HG03565 (cell line): ENCODE data around the gene DGKD.

Source experiments
- ATAC-seq: cut with Tn5 transposase; IDR thresholded peaks from one replicate; pipeline ENCODE4 v1.9.1; 2021; ENCODE audit warnings: mild to moderate bottlenecking, moderate library complexity; ENCODE audit not compliant: unreplicated experiment

The DGKD gene

DNA sequence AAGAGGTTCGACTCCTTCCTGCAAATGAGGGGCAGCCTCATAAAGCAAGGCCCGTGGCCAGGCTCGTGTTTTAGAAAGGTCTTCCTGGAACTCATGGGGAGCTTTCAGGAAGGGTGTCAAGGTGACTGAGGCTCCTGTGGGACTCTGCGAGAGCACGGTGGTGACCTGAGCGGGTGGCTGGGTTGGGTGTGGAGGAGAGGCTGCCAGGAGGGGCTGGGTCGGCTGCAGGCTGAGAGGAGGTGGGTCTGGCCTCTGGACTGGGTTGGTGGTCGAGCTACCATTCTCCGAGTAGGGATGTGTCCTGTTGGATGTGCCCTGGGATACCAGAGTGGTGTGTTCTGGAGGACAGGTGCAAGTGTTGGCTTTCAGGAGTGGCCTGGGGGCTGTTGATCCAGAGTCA is 86.4 kb downstream of the DGKD start:
- no peak for ATAC-seq

DNA sequence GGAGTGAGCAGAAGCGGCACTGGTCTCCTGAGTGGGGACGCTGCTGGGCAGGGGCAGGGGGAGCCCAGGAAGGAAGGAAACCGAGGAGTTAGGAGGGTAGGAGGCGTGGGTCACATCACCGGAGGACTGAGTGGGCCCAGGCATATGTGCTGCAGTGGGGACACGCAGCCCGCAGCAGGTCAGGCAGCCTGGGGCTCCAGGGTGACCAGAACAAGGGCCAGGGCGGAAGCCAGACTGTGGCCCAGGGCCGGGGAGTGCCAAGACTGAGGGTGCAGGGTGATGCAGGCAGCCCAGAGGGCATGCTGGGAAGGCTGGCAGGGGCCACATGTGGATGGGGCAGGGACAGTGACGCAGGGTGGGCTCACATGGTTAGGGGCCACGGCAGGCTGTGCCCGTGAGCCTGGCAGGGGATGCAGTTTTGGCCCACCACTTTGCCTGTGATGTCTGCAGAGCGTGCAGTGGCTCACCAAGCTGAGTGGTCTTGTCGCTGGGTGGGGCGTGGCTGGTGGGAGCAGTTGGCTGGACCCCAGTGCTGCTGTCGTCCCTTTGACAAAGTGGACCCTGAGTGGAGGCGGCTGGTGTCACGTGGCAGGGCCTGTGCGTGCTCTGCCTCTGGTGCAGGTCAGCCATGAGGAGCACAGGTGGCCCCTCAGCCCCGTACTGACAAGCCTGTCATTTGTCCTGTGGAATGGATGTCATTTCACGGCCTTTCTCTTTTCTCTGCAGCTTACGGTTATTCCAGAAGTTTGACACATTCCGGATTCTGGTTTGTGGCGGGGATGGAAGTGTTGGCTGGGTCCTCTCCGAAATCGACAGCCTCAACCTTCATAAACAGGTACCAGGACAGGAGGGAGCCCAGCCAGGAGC is 87.1 kb downstream of the DGKD start:
- no peak for ATAC-seq

DNA sequence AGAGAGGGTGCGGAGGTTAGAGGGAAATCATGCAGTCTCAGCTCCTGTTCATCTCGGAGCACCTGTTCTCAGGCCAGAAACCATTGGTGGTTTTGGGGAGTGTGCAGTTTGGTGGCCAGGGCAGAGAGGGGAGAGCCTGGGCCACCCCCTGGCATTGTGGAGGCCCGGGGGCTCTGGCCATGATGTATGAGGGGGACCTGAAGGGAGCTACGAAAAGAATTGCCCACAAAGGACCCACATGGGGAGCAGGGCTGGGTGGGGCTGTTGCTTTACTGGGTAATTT is 87.7 kb downstream of the DGKD start:
- no peak for ATAC-seq

DNA sequence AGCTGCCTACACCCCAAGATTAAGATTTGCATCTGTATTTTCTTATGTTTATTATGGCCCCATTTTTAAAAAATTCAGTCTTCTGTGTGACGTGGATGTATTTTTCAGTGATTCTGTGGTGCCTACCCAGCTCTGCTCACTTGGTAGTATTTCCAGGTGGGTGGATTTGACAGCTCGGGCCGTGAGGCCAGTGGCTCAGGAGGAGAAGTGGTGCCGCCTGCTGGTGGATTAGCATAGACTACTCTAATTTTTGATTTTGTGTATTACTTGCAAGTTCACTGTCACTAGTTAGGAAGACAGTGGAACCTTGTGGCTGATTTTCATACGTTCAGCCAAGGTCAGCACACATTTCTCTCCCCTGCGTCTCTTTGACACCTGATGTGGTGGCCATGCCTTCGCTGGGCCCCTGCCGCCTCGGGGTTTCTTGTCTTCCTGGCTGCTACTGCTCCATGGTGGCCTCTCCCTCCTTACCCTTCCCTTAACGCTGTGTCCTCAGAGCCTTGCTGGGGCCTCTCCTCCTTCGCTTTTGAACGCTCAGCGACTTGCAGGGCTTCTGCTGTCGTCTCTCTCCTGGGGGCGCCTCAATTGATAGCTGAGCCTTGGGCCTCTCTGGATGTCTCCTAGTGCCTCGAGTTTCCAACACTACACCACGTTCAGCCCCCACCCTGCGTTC is 89.4 kb downstream of the DGKD start:
- ATAC-seq: no peak

GRCh38 chr2:233444501-233444900 is 90.2 kb downstream of the DGKD start:
- no peak for ATAC-seq

- no peak for ATAC-seq
These were observed 91.0 kb downstream of the DGKD start for GRCh38 chr2:233445152-233445830.

DNA sequence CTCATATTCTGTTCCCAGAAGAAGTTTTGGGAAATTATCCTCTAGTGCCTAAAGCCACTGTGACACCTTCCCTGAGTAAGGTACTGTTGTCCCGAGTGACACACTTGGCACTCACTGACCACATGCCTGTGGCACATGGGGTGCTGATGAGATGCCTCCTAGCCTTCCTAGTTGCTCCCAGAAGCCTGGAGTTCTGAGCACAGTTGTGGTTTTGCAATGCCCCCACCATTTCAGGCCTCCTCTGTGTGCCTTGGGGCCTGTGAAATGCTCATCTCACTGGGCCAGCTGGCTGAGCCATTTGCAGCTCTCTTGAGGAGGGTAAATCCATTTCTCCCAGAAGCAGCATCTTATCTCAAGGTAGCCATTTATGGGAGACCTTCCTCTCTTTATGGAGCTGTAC is 91.8 kb downstream of the DGKD start:
- no peak for ATAC-seq

DNA sequence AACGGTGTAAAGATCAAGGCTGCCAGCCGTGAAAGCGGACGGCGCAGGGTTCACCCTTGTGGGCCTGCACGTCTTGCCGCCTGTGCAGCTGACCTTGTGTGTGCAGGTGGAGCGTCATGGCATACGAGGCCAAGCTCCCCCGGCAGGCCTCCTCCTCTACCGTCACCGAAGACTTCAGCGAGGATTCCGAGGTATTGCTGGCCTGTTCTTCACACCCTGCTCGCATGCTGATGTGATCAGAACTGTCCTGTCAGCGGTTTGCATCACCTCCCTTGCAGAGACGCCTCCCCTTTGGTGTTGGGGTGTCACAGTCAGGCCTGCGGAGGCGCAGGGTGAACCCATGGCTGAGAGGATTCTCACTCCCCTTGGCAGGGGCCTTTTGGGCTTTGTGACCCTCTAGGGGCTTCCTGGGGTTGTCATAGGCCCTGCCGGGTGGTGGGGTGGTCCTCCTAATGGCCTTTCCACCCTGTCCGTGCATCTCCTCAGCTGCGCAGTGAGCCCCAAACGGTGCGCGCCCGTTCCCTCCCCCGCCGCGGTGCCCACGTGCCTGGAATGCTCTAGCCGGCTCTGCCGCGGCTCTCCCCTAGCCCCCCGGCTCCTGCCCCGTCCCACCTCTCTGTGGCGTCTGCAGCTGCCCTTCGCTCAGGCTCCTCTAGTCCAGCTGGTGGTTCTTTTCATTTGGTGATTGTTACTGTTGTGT is 92.5 kb downstream of the DGKD start:
- no peak for ATAC-seq

DNA sequence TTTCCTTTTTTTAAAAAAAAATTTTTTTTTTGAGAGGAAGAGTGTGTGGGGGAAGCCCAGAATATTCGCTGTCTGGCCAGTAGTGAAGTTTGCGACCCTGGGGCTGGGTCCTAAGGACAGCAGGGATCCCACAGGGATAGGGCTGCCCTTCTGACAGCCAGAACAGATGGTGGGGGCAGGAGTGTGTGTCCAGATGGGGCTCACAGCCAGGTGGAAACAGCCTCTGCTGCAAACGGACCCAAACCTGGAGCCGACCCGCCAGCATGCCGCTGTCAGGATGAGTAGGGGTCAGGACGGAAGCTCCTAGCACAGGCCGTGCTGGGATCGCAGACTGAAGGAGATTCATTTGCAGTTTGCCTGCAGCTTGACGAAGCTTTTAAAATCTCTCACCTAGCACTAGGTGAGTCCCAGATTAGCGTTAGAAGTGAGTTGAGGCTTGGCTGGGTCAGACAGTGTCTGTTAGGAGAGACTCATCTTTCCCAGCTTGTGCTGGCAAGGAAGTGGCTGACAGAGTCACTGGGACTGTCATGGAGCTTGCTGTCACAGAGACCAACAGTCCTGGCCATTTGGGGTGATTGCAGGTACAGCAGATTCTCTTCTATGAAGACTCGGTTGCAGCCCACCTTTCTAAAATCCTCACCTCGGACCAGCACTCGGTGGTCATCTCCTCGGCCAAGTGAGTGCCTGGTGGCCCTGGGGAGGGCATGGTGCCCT is 93.4 kb downstream of the DGKD start:
- ATAC-seq: no peak

DNA sequence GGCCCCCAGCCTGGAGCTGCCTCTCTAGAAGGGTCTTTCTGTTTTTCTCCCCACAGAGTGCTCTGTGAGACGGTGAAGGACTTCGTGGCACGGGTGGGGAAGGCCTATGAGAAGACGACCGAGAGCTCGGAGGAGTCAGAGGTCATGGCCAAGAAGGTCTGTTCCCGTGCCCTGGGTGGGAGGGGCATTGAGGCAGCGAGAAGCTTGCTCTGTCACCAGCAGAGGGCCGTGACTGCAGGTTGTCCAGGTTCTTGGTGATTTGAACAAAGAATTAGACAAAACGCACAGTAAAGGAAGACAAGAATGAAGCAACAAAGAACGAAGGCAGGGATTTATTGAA is 93.9 kb downstream of the DGKD start:
- no peak for ATAC-seq

DNA sequence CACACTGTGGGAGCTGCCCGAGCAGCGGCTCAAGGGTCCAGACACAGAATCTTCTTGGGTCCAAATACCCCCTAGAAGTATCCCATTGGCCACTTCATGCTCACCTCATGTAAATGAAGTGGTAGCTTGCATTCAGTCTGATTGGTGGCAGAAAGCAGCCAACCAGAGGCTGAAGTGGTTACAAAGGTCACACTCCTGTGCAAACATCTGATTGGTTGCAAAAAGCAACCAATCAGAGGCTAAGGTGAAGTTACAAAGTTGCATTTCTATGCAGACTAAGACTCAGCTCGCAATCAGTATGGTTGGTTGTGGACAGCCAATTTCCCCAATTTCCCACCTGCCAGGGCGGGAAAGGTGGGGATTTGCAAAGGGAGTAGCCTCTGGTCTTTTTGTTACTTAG is 94.3 kb downstream of the DGKD start:
- no peak for ATAC-seq

- no peak for ATAC-seq
These were observed 95.0 kb downstream of the DGKD start for GRCh38 chr2:233449081-233449901.

GRCh38 chr2:233449921-233450863 is 95.9 kb downstream of the DGKD start:
- no peak for ATAC-seq

- no peak for ATAC-seq
These were observed 96.7 kb downstream of the DGKD start for GRCh38 chr2:233450864-233451575.

DNA sequence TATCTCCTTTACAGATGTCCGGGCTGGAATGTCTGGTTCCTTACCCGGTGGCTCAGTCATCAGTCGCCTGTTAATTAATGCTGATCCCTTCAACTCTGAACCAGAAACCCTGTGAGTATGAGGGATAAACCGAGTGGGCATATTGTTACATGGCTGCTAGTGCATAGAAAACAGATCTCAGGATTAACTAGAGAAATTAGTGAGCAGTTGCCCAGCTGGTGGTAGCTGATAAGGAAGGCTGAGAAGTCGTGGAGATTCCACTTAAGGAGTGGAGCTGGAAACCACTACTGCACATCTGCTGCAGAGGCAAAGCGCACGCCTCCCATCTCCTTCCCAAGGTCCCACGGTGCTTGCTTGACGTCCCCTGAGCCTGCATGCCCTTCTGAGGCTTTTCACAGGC is 97.7 kb downstream of the DGKD start:
- no peak for ATAC-seq

DNA sequence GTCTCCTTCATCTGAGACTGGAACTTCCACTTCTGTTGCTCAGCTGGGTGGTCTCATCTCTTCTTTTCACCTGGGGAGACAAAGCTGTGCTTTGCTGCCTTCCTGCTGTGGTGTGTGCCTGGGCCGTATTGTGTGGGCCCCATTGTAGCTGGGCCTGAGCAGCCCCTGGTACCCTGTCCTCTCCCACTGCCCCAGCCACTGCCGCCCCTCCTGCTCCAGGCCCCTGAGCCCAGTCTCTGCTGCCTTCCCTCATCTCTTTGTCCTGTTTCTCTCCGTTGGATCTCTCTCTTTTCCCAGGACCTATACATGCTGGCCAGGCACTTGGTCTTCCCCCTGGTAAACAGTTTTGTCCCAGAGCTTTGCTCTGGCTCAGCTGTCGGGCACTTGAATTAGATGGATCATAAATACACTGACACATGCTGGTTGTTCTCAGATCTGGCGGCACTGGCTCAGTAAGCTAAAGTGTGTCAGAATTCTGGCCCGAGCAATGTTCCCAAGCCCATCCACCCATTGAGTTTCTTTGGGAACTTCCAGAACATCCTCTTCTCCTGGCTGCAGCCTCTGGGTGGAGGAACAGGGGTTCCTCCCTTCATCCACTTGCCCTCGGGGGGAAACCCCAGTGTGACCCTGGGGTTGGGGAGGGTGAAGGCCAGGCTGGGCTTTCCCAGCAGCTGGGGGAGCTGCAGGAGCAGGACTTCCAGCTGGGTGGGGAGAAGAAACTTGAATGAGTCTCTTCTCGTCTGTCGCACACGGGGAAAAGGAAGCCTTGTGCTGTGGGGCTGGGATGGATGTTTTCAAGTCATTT is 99.0 kb downstream of the DGKD start:
- ATAC-seq: no peak

GRCh38 chr2:233453916-233454315 is 99.6 kb downstream of the DGKD start:
- no peak for ATAC-seq

- ATAC-seq: no peak
These were observed 100.7 kb downstream of the DGKD start for GRCh38 chr2:233455006-233455405.
